HEK293 (cell line): ENCODE measurements around the gene CENPT.
A peak's percentile ranks its signal among the peaks of the same experiment; 100 is the strongest.

Experiments
- CTCF ChIA-PET: fragments of 350-600 bp; formaldehyde crosslinking; extraction: SDS; loops from one replicate; lab custom pipeline; 2021; ENCODE audit warnings: antibody characterized with exemption; lab: Yijun Ruan, JAX
- POLR2A ChIA-PET: fragments of 300-600 bp; formaldehyde crosslinking; extraction: SDS; loops from one replicate; lab custom pipeline; 2020; ENCODE audit warnings: antibody characterized with exemption, inconsistent platforms; lab: Yijun Ruan, JAX
- H3K27ac ChIP-seq: fragments of 200-500 bp; sonication (Bioruptor generic); 2 replicates; pipeline ENCODE4 v1.5.1; 2014; ENCODE audit warnings: low read depth, low read length, control low read depth, inconsistent platforms; ENCODE audit errors: extremely low read depth
- H3K36me3 ChIP-seq, 2 experiments: fragments of 200-500 bp in 1 of 2; sonication (Bioruptor generic) in 1 of 2; 1 replicate in 1 of 2; 2 replicates in 1 of 2; pipeline ENCODE4 v1.5.1; 2014 to 2017; ENCODE audit warnings: inconsistent platforms in 2 of 2, low read length in 2 of 2; ENCODE audit not compliant: control insufficient read depth in 2 of 2, insufficient read depth in 1 of 2
- H3K4me1 ChIP-seq: fragments of 200-500 bp; sonication (Bioruptor generic); 2 replicates; pipeline ENCODE4 v1.5.1; 2014; ENCODE audit warnings: mild to moderate bottlenecking, low read length, inconsistent platforms; ENCODE audit not compliant: control insufficient read depth, insufficient read depth
- H3K4me3 ChIP-seq: 2 replicates; pipeline ENCODE4 v1.5.1; 2011; ENCODE audit warnings: low read depth, mild to moderate bottlenecking, control low read depth, low read length, moderate library complexity
- H3K9me3 ChIP-seq: fragments of 200-500 bp; sonication (Bioruptor generic); 2 replicates; pipeline ENCODE4 v1.5.1; 2014; ENCODE audit warnings: low read depth, low read length, inconsistent platforms; ENCODE audit not compliant: control insufficient read depth, insufficient read depth
- GLI4 ChIP-seq: fragments of 450-650 bp; formaldehyde crosslinking; IDR thresholded peaks from 2 replicates; pipeline ENCODE4 v1.5.1; 2016; ENCODE audit warnings: missing biosample characterization, missing genetic modification characterization
- KLF7 ChIP-seq: fragments of 450-650 bp; formaldehyde crosslinking; IDR thresholded peaks from 2 replicates; pipeline ENCODE4 v1.5.1; 2016; ENCODE audit warnings: missing biosample characterization, missing genetic modification characterization, borderline replicate concordance
- OVOL3 ChIP-seq: fragments of 450-650 bp; formaldehyde crosslinking; IDR thresholded peaks from 2 replicates; pipeline ENCODE4 v1.5.1; 2016; ENCODE audit warnings: missing biosample characterization, missing genetic modification characterization
- PRDM6 ChIP-seq: fragments of 450-650 bp; formaldehyde crosslinking; IDR thresholded peaks from 2 replicates; pipeline ENCODE4 v1.5.1; 2017; ENCODE audit warnings: missing biosample characterization, missing genetic modification characterization
- TSHZ1 ChIP-seq: fragments of 450-650 bp; formaldehyde crosslinking; IDR thresholded peaks from 2 replicates; pipeline ENCODE4 v1.5.1; 2016; ENCODE audit warnings: missing biosample characterization, missing genetic modification characterization, borderline replicate concordance
- YY1 ChIP-seq: fragments of 450-650 bp; formaldehyde crosslinking; IDR thresholded peaks from 2 replicates; pipeline ENCODE4 v1.5.1; 2018; ENCODE audit warnings: missing biosample characterization, missing genetic modification characterization
- ZBTB21 ChIP-seq: fragments of 450-650 bp; formaldehyde crosslinking; IDR thresholded peaks from 2 replicates; pipeline ENCODE4 v1.5.1; 2017; ENCODE audit warnings: missing biosample characterization, missing genetic modification characterization
- ZFP41 ChIP-seq: fragments of 450-650 bp; formaldehyde crosslinking; IDR thresholded peaks from 2 replicates; pipeline ENCODE4 v1.5.1; 2016; ENCODE audit warnings: missing biosample characterization, missing genetic modification characterization, borderline replicate concordance
- ZNF121 ChIP-seq: fragments of 450-650 bp; formaldehyde crosslinking; IDR thresholded peaks from 2 replicates; pipeline ENCODE4 v1.5.1; 2016; ENCODE audit warnings: missing biosample characterization, missing genetic modification characterization
- ZNF175 ChIP-seq: fragments of 450-650 bp; formaldehyde crosslinking; IDR thresholded peaks from 2 replicates; pipeline ENCODE4 v1.5.1; 2016; ENCODE audit warnings: missing biosample characterization, missing genetic modification characterization
- ZNF239 ChIP-seq: fragments of 450-650 bp; formaldehyde crosslinking; IDR thresholded peaks from 2 replicates; pipeline ENCODE4 v1.5.1; 2016; ENCODE audit warnings: missing biosample characterization, missing genetic modification characterization
- ZNF302 ChIP-seq: fragments of 450-650 bp; formaldehyde crosslinking; IDR thresholded peaks from 2 replicates; pipeline ENCODE4 v1.5.1; 2016; ENCODE audit warnings: missing biosample characterization, missing genetic modification characterization, low read depth
- ZNF324 ChIP-seq: fragments of 450-650 bp; formaldehyde crosslinking; IDR thresholded peaks from 2 replicates; pipeline ENCODE4 v1.5.1; 2016; ENCODE audit warnings: missing biosample characterization, missing genetic modification characterization
- ZNF433 ChIP-seq: fragments of 450-650 bp; formaldehyde crosslinking; IDR thresholded peaks from 2 replicates; pipeline ENCODE4 v1.5.1; 2016; ENCODE audit warnings: missing biosample characterization, missing genetic modification characterization, low read depth
- ZNF529 ChIP-seq: fragments of 450-650 bp; formaldehyde crosslinking; IDR thresholded peaks from 2 replicates; pipeline ENCODE4 v1.5.1; 2017; ENCODE audit warnings: missing genetic modification characterization, missing biosample characterization; ENCODE audit not compliant: insufficient replicate concordance
- ZNF626 ChIP-seq: fragments of 450-650 bp; sonication (Bioruptor Pico); formaldehyde crosslinking; IDR thresholded peaks from 2 replicates; pipeline ENCODE4 v1.5.1; 2018; ENCODE audit warnings: missing biosample characterization, missing genetic modification characterization, inconsistent platforms
- ZNF645 ChIP-seq: fragments of 450-650 bp; formaldehyde crosslinking; IDR thresholded peaks from 2 replicates; pipeline ENCODE4; 2016; ENCODE audit warnings: missing biosample characterization, missing genetic modification characterization
- ZNF664 ChIP-seq: fragments of 450-650 bp; formaldehyde crosslinking; IDR thresholded peaks from 2 replicates; pipeline ENCODE4 v1.5.1; 2016; ENCODE audit warnings: missing biosample characterization, missing genetic modification characterization
- ZNF76 ChIP-seq: fragments of 450-650 bp; formaldehyde crosslinking; IDR thresholded peaks from 2 replicates; pipeline ENCODE4; 2016; ENCODE audit warnings: low read depth, missing biosample characterization, missing genetic modification characterization, borderline replicate concordance

CENPT gene

GRCh38 chr16:67853670-67854069 is 6.2 kb upstream of the CENPT start:
- ChIA-PET CTCF (interaction anchor here (0.6 to 1.1 kb wide), 2 partner anchors 12 to 36 kb away, joined by 3 to 4 read pairs; no protein-coding TSS in a partner anchor), POLR2A (no interaction called here)
- Histone ChIP-seq H3K4me1 (peaks cover 12% of the 10 kb centered on the region), H3K36me3 (peaks cover 0 to 39% of the 10 kb centered on the region in 2 experiments; a peak in 2 of 3 replicates), H3K4me3 (no peak overlapping the region), H3K27ac (no peak overlapping the region), H3K9me3 (no peaks in the 10 kb centered on the region)
- peak; percentile 81 for TF ChIP-seq ZNF121 (tag by site-specific recombination)
- no peak for TF ChIP-seq ZNF175 (tag by site-specific recombination)

- no peak for TF ChIP-seq ZNF324 (tag by site-specific recombination)
- TF ChIP-seq KLF7 (tag by site-specific recombination) = no peak
- TF ChIP-seq ZNF175 (tag by site-specific recombination) = no peak
- no peak for TF ChIP-seq OVOL3 (tag by site-specific recombination)
- TF ChIP-seq ZNF529 (tag by site-specific recombination) = no peak
- TF ChIP-seq GLI4 (tag by site-specific recombination) = no peak
- TF ChIP-seq ZNF645 = no peak
- no peak for TF ChIP-seq PRDM6
- no peak for TF ChIP-seq ZNF626 (tag by site-specific recombination)
- TF ChIP-seq ZNF76 (tag by site-specific recombination) = no peak
- no peak for TF ChIP-seq ZNF664
- no peak for TF ChIP-seq ZNF302 (tag by site-specific recombination)
- no peak for TF ChIP-seq ZNF239 (tag by site-specific recombination)
- TF ChIP-seq TSHZ1 (tag by site-specific recombination) = no peak
- no peak for TF ChIP-seq ZFP41 (tag by site-specific recombination)
- no peak for TF ChIP-seq ZBTB21 (tag by site-specific recombination)
- no peak for TF ChIP-seq YY1 (tag by site-specific recombination)
- no peak for TF ChIP-seq ZNF433 (tag by site-specific recombination)
- POLR2A ChIA-PET = interaction anchor here (0.7 to 1.5 kb wide), 3 partner anchors 12 to 42 kb away, joined by 3 to 8 read pairs (median 4); partner anchors contain the start of genes EDC4, RANBP10 and TSNAXIP1
- H3K9me3 ChIP-seq = no peaks in the 10 kb centered on the region
- peaks cover 16% of the 10 kb centered on the region for H3K4me1 ChIP-seq
- H3K27ac ChIP-seq = peak overlapping the region; percentile 92; the same call in 1 of the 2 replicates
- peak overlapping the region; percentile 91 for H3K4me3 ChIP-seq
- CTCF ChIA-PET = interaction anchor here (1.2 to 1.3 kb wide), 2 partner anchors 32 to 175 kb away, joined by 4 to 9 read pairs; no protein-coding TSS in a partner anchor
- H3K36me3 ChIP-seq = peaks cover 0 to 33% of the 10 kb centered on the region in 2 experiments; a peak in 2 of 3 replicates
Measured at GRCh38 chr16:67848118-67848517, 625 bp upstream of the CENPT start.
